ENCODE measurements around the gene UGT1A4.

Gene UGT1A4

GRCh38 chr2:233712611-233713261, 5.8 kb upstream of the UGT1A4 start, which contains the start of gene UGT1A5:
Gene UGT1A5 (plus strand): TSS chr2:233712907. CDS start chr2:233712992, 85 bp downstream.
- TF ChIP-seq FOXP2 (optimal IDR thresholded peaks at IDR 0.05; ENCODE audit: borderline replicate concordance, extremely low read depth, extremely low read length, insufficient read depth): no peak
- TF ChIP-seq SIN3A (IDR thresholded peaks at IDR 0.05; ENCODE audit: borderline replicate concordance, insufficient read depth, low read length): no peak
- TF ChIP-seq POLR2AphosphoS5 (IDR thresholded peaks at IDR 0.05; ENCODE audit: low read depth, low read length): no peak
- no peak for TF ChIP-seq TAF1 (IDR thresholded peaks at IDR 0.05; ENCODE audit: borderline replicate concordance, insufficient read depth, low read length)

- TF ChIP-seq TAF1 (IDR thresholded peaks at IDR 0.05; ENCODE audit: borderline replicate concordance, insufficient read depth, low read length): no peak
Measured at GRCh38 chr2:233713262-233713615, 5.3 kb upstream of the UGT1A4 start.

DNA sequence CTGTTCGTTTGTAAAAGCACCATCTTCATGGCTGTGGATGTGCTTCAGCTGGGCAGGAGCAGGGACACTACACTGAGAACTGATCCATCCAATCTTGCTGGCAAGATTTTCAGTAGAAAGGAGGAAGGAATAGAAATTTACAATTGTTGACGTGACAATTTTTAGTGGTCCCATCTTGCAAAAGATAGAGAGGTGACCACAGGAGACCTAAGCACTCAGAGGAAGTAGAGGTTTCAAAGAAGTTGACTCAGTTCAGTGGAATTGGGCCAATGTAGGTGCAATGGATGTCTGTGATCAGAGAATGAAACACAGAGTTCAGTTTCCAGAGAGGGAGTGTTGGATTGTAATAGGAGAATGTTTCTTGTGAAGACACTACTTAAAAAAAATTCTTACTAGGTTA, 4.4 kb upstream of the UGT1A4 start:
- TF ChIP-seq SIN3A (IDR thresholded peaks at IDR 0.05; ENCODE audit: borderline replicate concordance, insufficient read depth, low read length): no peak
- TF ChIP-seq POLR2AphosphoS5 (IDR thresholded peaks at IDR 0.05; ENCODE audit: low read depth, low read length): no peak
- no peak for TF ChIP-seq FOXP2 (optimal IDR thresholded peaks at IDR 0.05; ENCODE audit: borderline replicate concordance, extremely low read depth, extremely low read length, insufficient read depth)
- TF ChIP-seq TAF1 (IDR thresholded peaks at IDR 0.05; ENCODE audit: borderline replicate concordance, insufficient read depth, low read length): no peak
- TF ChIP-seq, protein P1, sequence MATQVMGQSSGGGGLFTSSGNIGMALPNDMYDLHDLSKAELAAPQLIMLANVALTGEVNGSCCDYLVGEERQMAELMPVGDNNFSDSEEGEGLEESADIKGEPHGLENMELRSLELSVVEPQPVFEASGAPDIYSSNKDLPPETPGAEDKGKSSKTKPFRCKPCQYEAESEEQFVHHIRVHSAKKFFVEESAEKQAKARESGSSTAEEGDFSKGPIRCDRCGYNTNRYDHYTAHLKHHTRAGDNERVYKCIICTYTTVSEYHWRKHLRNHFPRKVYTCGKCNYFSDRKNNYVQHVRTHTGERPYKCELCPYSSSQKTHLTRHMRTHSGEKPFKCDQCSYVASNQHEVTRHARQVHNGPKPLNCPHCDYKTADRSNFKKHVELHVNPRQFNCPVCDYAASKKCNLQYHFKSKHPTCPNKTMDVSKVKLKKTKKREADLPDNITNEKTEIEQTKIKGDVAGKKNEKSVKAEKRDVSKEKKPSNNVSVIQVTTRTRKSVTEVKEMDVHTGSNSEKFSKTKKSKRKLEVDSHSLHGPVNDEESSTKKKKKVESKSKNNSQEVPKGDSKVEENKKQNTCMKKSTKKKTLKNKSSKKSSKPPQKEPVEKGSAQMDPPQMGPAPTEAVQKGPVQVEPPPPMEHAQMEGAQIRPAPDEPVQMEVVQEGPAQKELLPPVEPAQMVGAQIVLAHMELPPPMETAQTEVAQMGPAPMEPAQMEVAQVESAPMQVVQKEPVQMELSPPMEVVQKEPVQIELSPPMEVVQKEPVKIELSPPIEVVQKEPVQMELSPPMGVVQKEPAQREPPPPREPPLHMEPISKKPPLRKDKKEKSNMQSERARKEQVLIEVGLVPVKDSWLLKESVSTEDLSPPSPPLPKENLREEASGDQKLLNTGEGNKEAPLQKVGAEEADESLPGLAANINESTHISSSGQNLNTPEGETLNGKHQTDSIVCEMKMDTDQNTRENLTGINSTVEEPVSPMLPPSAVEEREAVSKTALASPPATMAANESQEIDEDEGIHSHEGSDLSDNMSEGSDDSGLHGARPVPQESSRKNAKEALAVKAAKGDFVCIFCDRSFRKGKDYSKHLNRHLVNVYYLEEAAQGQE (IDR thresholded peaks at IDR 0.05; ENCODE audit: insufficient read depth in 1 of 2, low read depth in 2 of 2, low read length in 2 of 2): no peak

DNA sequence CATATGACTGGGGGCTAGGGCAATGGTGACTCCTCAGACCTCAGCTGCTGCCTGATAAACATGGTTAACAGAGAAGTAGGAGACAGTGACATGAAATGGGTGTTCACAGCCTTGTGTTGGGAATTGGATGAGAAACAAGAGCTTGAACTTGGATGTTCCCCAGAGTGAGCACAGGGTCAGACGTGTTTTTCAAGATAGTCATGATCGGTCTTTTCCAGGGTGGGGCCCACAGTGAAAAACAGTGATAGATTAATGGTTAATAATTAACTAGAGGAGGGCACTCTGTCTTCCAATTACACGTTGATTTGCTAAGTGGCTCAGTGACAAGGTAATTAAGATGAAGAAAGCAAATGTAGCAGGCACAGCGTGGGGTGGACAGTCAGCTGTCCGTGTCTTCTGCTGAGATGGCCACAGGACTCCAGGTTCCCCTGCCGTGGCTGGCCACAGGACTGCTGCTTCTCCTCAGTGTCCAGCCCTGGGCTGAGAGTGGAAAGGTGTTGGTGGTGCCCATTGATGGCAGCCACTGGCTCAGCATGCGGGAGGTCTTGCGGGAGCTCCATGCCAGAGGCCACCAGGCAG, 10.3 kb downstream of the UGT1A4 start, which contains the start of gene UGT1A3:
UGT1A3 (plus strand) TSS at position 320 of the 579 bp plus-strand sequence; CDS start at position 405, 85 bp downstream.
- TF ChIP-seq SIN3A (IDR thresholded peaks at IDR 0.05; ENCODE audit: borderline replicate concordance, insufficient read depth, low read length): no peak
- TF ChIP-seq POLR2AphosphoS5 (IDR thresholded peaks at IDR 0.05; ENCODE audit: low read depth, low read length): no peak
- no peak for TF ChIP-seq FOXP2 (optimal IDR thresholded peaks at IDR 0.05; ENCODE audit: borderline replicate concordance, extremely low read depth, extremely low read length, insufficient read depth)
- TF ChIP-seq, protein P1 (IDR thresholded peaks at IDR 0.05; ENCODE audit: insufficient read depth in 1 of 2, low read depth in 2 of 2, low read length in 2 of 2): no peak
- no peak for TF ChIP-seq TAF1 (IDR thresholded peaks at IDR 0.05; ENCODE audit: borderline replicate concordance, insufficient read depth, low read length)

- TF ChIP-seq POLR2AphosphoS5 (IDR thresholded peaks at IDR 0.05; ENCODE audit: low read depth, low read length) (no peak), FOXP2 (optimal IDR thresholded peaks at IDR 0.05; ENCODE audit: borderline replicate concordance, extremely low read depth, extremely low read length, insufficient read depth) (no peak), TAF1 (IDR thresholded peaks at IDR 0.05; ENCODE audit: borderline replicate concordance, insufficient read depth, low read length) (no peak), SIN3A (IDR thresholded peaks at IDR 0.05; ENCODE audit: borderline replicate concordance, insufficient read depth, low read length) (no peak)
- TF ChIP-seq, protein P1 (IDR thresholded peaks at IDR 0.05; ENCODE audit: insufficient read depth in 1 of 2, low read depth in 2 of 2, low read length in 2 of 2): no peak
Measured at GRCh38 chr2:233740870-233741269, 22.3 kb downstream of the UGT1A4 start.

All from PFSK-1 (cell line).